GM12891 (cell line): Measurements from ENCODE around the gene OR5AK2.
"Not testable (repeated sequence)": the region's sequence is repeated elsewhere in the genome, so short reads cannot be mapped to it uniquely, and the experiment has no call there.

ENCODE experiments used
- PAX5 ChIP-seq: IDR thresholded peaks from 2 replicates; pipeline ENCODE4 v1.6.1; 2011; ENCODE audit warnings: low read length, moderate library complexity, mild to moderate bottlenecking; ENCODE audit not compliant: insufficient read depth, severe bottlenecking
- POLR2A ChIP-seq: IDR thresholded peaks from 2 replicates; pipeline ENCODE4 v1.6.1; 2011; ENCODE audit warnings: low read depth, low read length, control low read depth
- POLR2AphosphoS5 ChIP-seq: IDR thresholded peaks from 2 replicates; pipeline ENCODE4 v1.6.1; 2011; ENCODE audit warnings: low read depth, low read length, control low read depth

DNA sequence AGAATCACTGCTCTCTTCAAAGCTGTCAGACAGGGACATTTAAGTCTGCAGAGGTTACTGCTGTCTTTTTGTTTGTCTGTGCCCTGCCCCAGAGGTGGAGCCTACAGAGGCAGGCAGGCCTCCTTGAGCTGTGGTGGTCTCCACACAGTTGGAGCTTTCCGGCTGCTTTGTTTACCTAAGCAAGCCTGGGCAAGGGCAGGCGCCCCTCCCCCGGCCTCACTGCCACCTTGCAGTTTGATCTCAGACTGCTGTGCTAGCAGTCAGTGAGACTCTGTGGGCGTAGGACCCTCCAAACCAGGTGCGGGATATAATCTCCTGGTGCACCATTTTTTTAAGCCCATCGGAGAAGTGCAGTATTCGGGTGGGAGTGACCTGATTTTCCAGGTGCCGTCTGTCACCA is 43.2 kb upstream of the OR5AK2 start:
- not testable (repeated sequence) for TF ChIP-seq POLR2A, PAX5, POLR2AphosphoS5
